DMS 273 (cell line): ENCODE results near the gene COL6A5.
"Not testable (repeated sequence)": the region's sequence is repeated elsewhere in the genome, so short reads cannot be mapped to it uniquely, and the experiment has no call there.

ENCODE experiments used
- DNase-seq: peaks from one replicate; lab custom pipeline; 2025; ENCODE audit not compliant: unreplicated experiment; lab: John Stamatoyannopoulos, UW

Gene COL6A5

GRCh38 chr3:130383424-130383823 is 38.0 kb downstream of the COL6A5 start:
- no peak for DNase-seq

- DNase-seq = no peak
These were observed 39.1 kb downstream of the COL6A5 start for GRCh38 chr3:130384476-130385025.

GRCh38 chr3:130386604-130387263 is 41.3 kb downstream of the COL6A5 start:
- no peak for DNase-seq

GRCh38 chr3:130389743-130390478 is 44.4 kb downstream of the COL6A5 start:
- no peak for DNase-seq

- no peak for DNase-seq
These were observed 46.8 kb downstream of the COL6A5 start for GRCh38 chr3:130392266-130392665.

GRCh38 chr3:130393594-130393993 is 48.1 kb downstream of the COL6A5 start:
- DNase-seq = no peak

- DNase-seq = no peak
These were observed 49.9 kb downstream of the COL6A5 start for GRCh38 chr3:130395331-130395730.

- no peak for DNase-seq
These were observed 50.4 kb downstream of the COL6A5 start for GRCh38 chr3:130395916-130396315.

GRCh38 chr3:130404401-130404800 is 58.9 kb downstream of the COL6A5 start:
- DNase-seq = no peak

GRCh38 chr3:130405956-130406355 is 60.5 kb downstream of the COL6A5 start:
- no peak for DNase-seq

- DNase-seq = not testable (repeated sequence)
These were observed 62.8 kb downstream of the COL6A5 start for GRCh38 chr3:130408253-130408652.

GRCh38 chr3:130411320-130411719 is 65.8 kb downstream of the COL6A5 start:
- no peak for DNase-seq

GRCh38 chr3:130412991-130413560 is 67.6 kb downstream of the COL6A5 start:
- DNase-seq = no peak

- no peak for DNase-seq
These were observed 69.0 kb downstream of the COL6A5 start for GRCh38 chr3:130414457-130414856.

GRCh38 chr3:130420466-130420865 is 75.0 kb downstream of the COL6A5 start:
- no peak for DNase-seq

- DNase-seq = no peak
These were observed 77.6 kb downstream of the COL6A5 start for GRCh38 chr3:130423064-130423463.

GRCh38 chr3:130424837-130425236 is 79.4 kb downstream of the COL6A5 start:
- no peak for DNase-seq

- DNase-seq = no peak
These were observed 80.0 kb downstream of the COL6A5 start for GRCh38 chr3:130425484-130425883.

- DNase-seq = no peak
These were observed 80.7 kb downstream of the COL6A5 start for GRCh38 chr3:130426206-130426605.

- DNase-seq = no peak
These were observed 83.6 kb downstream of the COL6A5 start for GRCh38 chr3:130428871-130429712.

- DNase-seq = no peak
These were observed 84.2 kb downstream of the COL6A5 start for GRCh38 chr3:130429713-130430023.
